Colonic mucosa (tissue), 4 donors: ENCODE data around the gene TGFBR3. TPM values are rescaled to one million over a fixed set of nuclear protein-coding genes. Genes with fewer than 3 reads are reported as not detected.
A peak's percentile ranks its signal among the peaks of the same experiment; 100 is the strongest.

Experiments
- DNase-seq: peaks from one replicate; pipeline ENCODE4 v3.0.0-alpha.2; 2020
- H3K27ac ChIP-seq: fragments of 200-600 bp; one replicate; pipeline ENCODE4 v1.8.0; 2021
- H3K27me3 ChIP-seq: fragments of 200-600 bp; one replicate; pipeline ENCODE4 v1.8.0; 2021
- H3K36me3 ChIP-seq: fragments of 200-600 bp; one replicate; pipeline ENCODE4 v1.8.0; 2021
- H3K4me1 ChIP-seq: fragments of 200-600 bp; one replicate; pipeline ENCODE4 v1.8.0; 2021; ENCODE audit warnings: mild to moderate bottlenecking
- H3K4me3 ChIP-seq: fragments of 200-600 bp; one replicate; pipeline ENCODE4 v1.8.0; 2021
- H3K9ac ChIP-seq, 2 donors: one replicate each; pipeline ENCODE4 v1.7.0; 2013; ENCODE audit warnings: control low read depth in 2 of 2, low read depth in 2 of 2, low read length in 2 of 2
- H3K9me3 ChIP-seq: fragments of 200-600 bp; one replicate; pipeline ENCODE4 v1.8.0; 2021
- intact Hi-C: fragments of 100-400 bp; cut with DNase I; formaldehyde crosslinking; loops from one replicate; pipeline ENCODE4 v1.14.1; 2022
- total RNA-seq, 2 donors: library from RNA; stranded (reverse); fragmentation: NEBNext Ultra II Directional in 1 of 2; extraction: Animal tissue kit (Norgen Biotek cat#: 25700) in 1 of 2; gene quantifications; one replicate each; pipeline ENCODE4 v1.2.1, GENCODE V29; 2021
- TF ChIP-seq, protein P1 (sequence below): fragments of 200-600 bp; IDR thresholded peaks from one replicate; pipeline ENCODE4 v1.8.0; 2022; ENCODE audit warnings: antibody characterized with exemption, mild to moderate bottlenecking
- donor health status: healthy.
- donor health status: DM: no; HTN: no; CAD: no.
- donor health status: DM: no; HTN: no; CAD: no.

The TGFBR3 gene
- total RNA-seq, 2 donors from 2014 or later: 8.4 to 16.0 TPM

- peak; percentile 32 for DNase-seq
- no peaks in the 10 kb centered on the region for H3K27me3 ChIP-seq
- H3K27ac ChIP-seq: peak overlapping the region; percentile 61
- H3K9me3 ChIP-seq: no peaks in the 10 kb centered on the region
- H3K9ac ChIP-seq: no peak overlapping the region
- intact Hi-C loops: no loop called here
- H3K4me3 ChIP-seq: no peak overlapping the region
- H3K36me3 ChIP-seq: no peaks in the 10 kb centered on the region
- TF ChIP-seq, protein P1, sequence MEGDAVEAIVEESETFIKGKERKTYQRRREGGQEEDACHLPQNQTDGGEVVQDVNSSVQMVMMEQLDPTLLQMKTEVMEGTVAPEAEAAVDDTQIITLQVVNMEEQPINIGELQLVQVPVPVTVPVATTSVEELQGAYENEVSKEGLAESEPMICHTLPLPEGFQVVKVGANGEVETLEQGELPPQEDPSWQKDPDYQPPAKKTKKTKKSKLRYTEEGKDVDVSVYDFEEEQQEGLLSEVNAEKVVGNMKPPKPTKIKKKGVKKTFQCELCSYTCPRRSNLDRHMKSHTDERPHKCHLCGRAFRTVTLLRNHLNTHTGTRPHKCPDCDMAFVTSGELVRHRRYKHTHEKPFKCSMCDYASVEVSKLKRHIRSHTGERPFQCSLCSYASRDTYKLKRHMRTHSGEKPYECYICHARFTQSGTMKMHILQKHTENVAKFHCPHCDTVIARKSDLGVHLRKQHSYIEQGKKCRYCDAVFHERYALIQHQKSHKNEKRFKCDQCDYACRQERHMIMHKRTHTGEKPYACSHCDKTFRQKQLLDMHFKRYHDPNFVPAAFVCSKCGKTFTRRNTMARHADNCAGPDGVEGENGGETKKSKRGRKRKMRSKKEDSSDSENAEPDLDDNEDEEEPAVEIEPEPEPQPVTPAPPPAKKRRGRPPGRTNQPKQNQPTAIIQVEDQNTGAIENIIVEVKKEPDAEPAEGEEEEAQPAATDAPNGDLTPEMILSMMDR: no peak
- no peaks in the 10 kb centered on the region for H3K4me1 ChIP-seq
Observed at GRCh38 chr1:91651661-91652071, 234.3 kb downstream of the TGFBR3 start.

- intact Hi-C loops: no loop called here
- TF ChIP-seq, protein P1: no peak
- Histone ChIP-seq H3K9ac (no peak overlapping the region), H3K27me3 (no peaks in the 10 kb centered on the region), H3K4me3 (no peak overlapping the region), H3K36me3 (no peaks in the 10 kb centered on the region), H3K27ac (peak overlapping the region; percentile 61), H3K4me1 (no peaks in the 10 kb centered on the region), H3K9me3 (no peaks in the 10 kb centered on the region)
- DNase-seq: no peak
Observed at GRCh38 chr1:91651243-91651642, 234.7 kb downstream of the TGFBR3 start.

DNA sequence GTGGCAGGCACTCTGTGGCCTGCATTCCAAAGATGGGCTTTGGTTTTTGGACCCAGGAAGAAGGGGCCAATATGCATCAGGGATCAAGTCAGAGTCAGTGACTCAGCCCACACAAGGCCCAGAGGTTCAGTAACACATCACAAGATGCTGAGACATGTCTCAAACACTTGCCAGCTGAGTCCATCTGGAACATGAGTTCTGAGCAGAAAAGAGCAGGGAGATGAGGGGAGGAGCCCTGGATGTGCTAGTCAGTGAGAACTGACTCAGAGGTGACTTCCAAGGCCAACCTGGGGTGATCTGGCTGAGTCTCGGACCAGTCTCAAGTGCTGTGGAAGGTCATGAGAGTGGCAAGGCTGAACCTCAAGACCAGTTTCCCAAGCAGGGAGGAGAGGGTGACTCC, 235.2 kb downstream of the TGFBR3 start:
- intact Hi-C loops: no loop called here
- no peak overlapping the region for H3K9ac ChIP-seq
- H3K36me3 ChIP-seq: no peaks in the 10 kb centered on the region
- peak; percentile 51 for DNase-seq
- H3K27ac ChIP-seq: peak overlapping the region; percentile 61
- no peaks in the 10 kb centered on the region for H3K27me3 ChIP-seq
- no peaks in the 10 kb centered on the region for H3K4me1 ChIP-seq
- H3K4me3 ChIP-seq: no peak overlapping the region
- no peaks in the 10 kb centered on the region for H3K9me3 ChIP-seq
- TF ChIP-seq, protein P1: no peak

GRCh38 chr1:91647061-91647460, 238.9 kb downstream of the TGFBR3 start:
- no peak overlapping the region for H3K27ac ChIP-seq
- H3K4me1 ChIP-seq: no peaks in the 10 kb centered on the region
- no peaks in the 10 kb centered on the region for H3K36me3 ChIP-seq
- no peak overlapping the region for H3K4me3 ChIP-seq
- H3K9me3 ChIP-seq: no peaks in the 10 kb centered on the region
- TF ChIP-seq, protein P1: no peak
- no peak overlapping the region for H3K9ac ChIP-seq
- no peaks in the 10 kb centered on the region for H3K27me3 ChIP-seq
- intact Hi-C loops: no loop called here
- no peak for DNase-seq

DNA sequence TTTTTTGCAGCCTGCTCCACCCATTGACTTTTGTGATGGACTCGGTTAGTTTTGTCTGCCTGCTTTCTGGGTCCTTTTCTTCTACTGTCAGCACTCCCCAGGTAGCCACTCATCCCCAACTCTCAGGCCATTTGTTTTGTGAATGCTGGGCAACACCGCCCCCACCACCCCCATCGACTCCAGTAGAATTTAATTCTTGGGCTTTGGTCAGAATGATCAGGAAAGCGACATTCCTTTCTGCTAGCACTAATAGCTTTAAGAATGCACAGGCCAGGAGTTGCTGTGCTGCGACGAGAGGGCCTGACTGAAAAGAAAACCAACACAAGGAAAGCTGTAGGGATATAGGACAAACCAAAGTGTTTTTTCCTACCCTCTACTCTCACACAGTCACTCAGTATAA, 240.9 kb downstream of the TGFBR3 start:
- Histone ChIP-seq H3K36me3 (no peaks in the 10 kb centered on the region), H3K27me3 (no peaks in the 10 kb centered on the region), H3K9me3 (no peaks in the 10 kb centered on the region), H3K4me3 (no peak overlapping the region), H3K27ac (no peak overlapping the region), H3K4me1 (no peaks in the 10 kb centered on the region), H3K9ac (no peak overlapping the region)
- DNase-seq: no peak
- TF ChIP-seq, protein P1: no peak
- intact Hi-C loops: no loop called here

- Histone ChIP-seq H3K4me1 (no peaks in the 10 kb centered on the region), H3K27ac (no peak overlapping the region), H3K9me3 (no peaks in the 10 kb centered on the region), H3K36me3 (no peaks in the 10 kb centered on the region), H3K9ac (no peak overlapping the region), H3K27me3 (no peaks in the 10 kb centered on the region), H3K4me3 (no peak overlapping the region)
- no peak for DNase-seq
- TF ChIP-seq, protein P1: no peak
- intact Hi-C loops: no loop called here
Observed at GRCh38 chr1:91643431-91643830, 242.5 kb downstream of the TGFBR3 start.
